Neutrophil (primary cell): ENCODE results near the gene MAP9.

ENCODE experiments used
- H3K27ac ChIP-seq: fragments of 200-600 bp; sonication (generic); 2 replicates; pipeline ENCODE4 v1.5.1; 2016; ENCODE audit warnings: mild to moderate bottlenecking, moderate library complexity
- H3K27me3 ChIP-seq: fragments of 200-600 bp; sonication (generic); 2 replicates; pipeline ENCODE4 v1.6.0; 2016; ENCODE audit warnings: mild to moderate bottlenecking
- H3K36me3 ChIP-seq: fragments of 200-600 bp; sonication (generic); 2 replicates; pipeline ENCODE4 v1.5.1; 2017
- H3K4me1 ChIP-seq, 2 experiments: fragments of 200-600 bp in 1 of 2; sonication (generic) in 1 of 2; 1 replicate in 1 of 2; 2 replicates in 1 of 2; pipeline versions ENCODE4 v1.5.1 to v1.6.1; 2013 to 2016; ENCODE audit warnings: low read depth in 1 of 2, low read length in 1 of 2, mild to moderate bottlenecking in 1 of 2, moderate library complexity in 1 of 2; ENCODE audit not compliant: control insufficient read depth in 1 of 2, insufficient read depth in 1 of 2
- H3K4me3 ChIP-seq, 2 experiments: fragments of 200-600 bp in 1 of 2; sonication (generic) in 1 of 2; 1 replicate in 1 of 2; 2 replicates in 1 of 2; pipeline ENCODE4 v1.5.1; 2013 to 2016; ENCODE audit warnings: low read depth in 1 of 2, low read length in 1 of 2, mild to moderate bottlenecking in 1 of 2, moderate library complexity in 1 of 2
- H3K9me3 ChIP-seq: fragments of 200-600 bp; sonication (generic); 2 replicates; pipeline ENCODE4 v1.5.1; 2016
- CTCF ChIP-seq: fragments of 200-600 bp; sonication (generic); IDR thresholded peaks from 2 replicates; pipeline ENCODE4 v1.5.1; 2016; ENCODE audit warnings: antibody characterized with exemption

The MAP9 gene

GRCh38 chr4:155411546-155411945 is 34.8 kb upstream of the MAP9 start:
- TF ChIP-seq CTCF, result no peak

GRCh38 chr4:155408796-155409195 is 32.0 kb upstream of the MAP9 start:
- Histone ChIP-seq H3K9me3 (no peaks in the 10 kb centered on the region), H3K4me3 (no peak overlapping the region), H3K4me1 (no peaks in the 10 kb centered on the region), H3K27me3 (no peaks in the 10 kb centered on the region), H3K27ac (no peak overlapping the region), H3K36me3 (no peaks in the 10 kb centered on the region)
- TF ChIP-seq CTCF, result no peak

More at GRCh38 chr4:155411546-155411945, 34.8 kb upstream of the MAP9 start:
- Histone ChIP-seq H3K4me1 (no peaks in the 10 kb centered on the region), H3K4me3 (no peak overlapping the region), H3K27ac (no peak overlapping the region), H3K27me3 (no peaks in the 10 kb centered on the region), H3K36me3 (no peaks in the 10 kb centered on the region), H3K9me3 (no peaks in the 10 kb centered on the region)

GRCh38 chr4:155407480-155407879 is 30.7 kb upstream of the MAP9 start:
- Histone ChIP-seq H3K9me3 (no peaks in the 10 kb centered on the region), H3K36me3 (no peaks in the 10 kb centered on the region), H3K27me3 (no peaks in the 10 kb centered on the region), H3K4me3 (no peak overlapping the region), H3K4me1 (no peaks in the 10 kb centered on the region), H3K27ac (no peak overlapping the region)
- no peak for TF ChIP-seq CTCF

GRCh38 chr4:155405059-155405458 is 28.3 kb upstream of the MAP9 start:
- Histone ChIP-seq H3K4me1 (no peaks in the 10 kb centered on the region), H3K9me3 (no peaks in the 10 kb centered on the region), H3K4me3 (no peak overlapping the region), H3K27ac (no peak overlapping the region), H3K27me3 (no peaks in the 10 kb centered on the region), H3K36me3 (no peaks in the 10 kb centered on the region)
- no peak for TF ChIP-seq CTCF

GRCh38 chr4:155403886-155404285 is 27.1 kb upstream of the MAP9 start:
- Histone ChIP-seq H3K27me3 (no peaks in the 10 kb centered on the region), H3K36me3 (no peaks in the 10 kb centered on the region), H3K9me3 (no peaks in the 10 kb centered on the region), H3K27ac (no peak overlapping the region), H3K4me1 (no peaks in the 10 kb centered on the region), H3K4me3 (no peak overlapping the region)
- TF ChIP-seq CTCF, result no peak

GRCh38 chr4:155402941-155403340 is 26.2 kb upstream of the MAP9 start:
- Histone ChIP-seq H3K27ac (no peak overlapping the region), H3K4me3 (no peak overlapping the region), H3K27me3 (no peaks in the 10 kb centered on the region), H3K36me3 (no peaks in the 10 kb centered on the region), H3K9me3 (no peaks in the 10 kb centered on the region), H3K4me1 (no peaks in the 10 kb centered on the region)
- no peak for TF ChIP-seq CTCF
